Measurements from ENCODE around the gene ATP8B4.
A peak's percentile ranks its signal among the peaks of the same experiment; 100 is the strongest.

The ATP8B4 gene

GRCh38 chr15:49855917-49856637 lies 263.0 kb downstream of the ATP8B4 start:
- no peak for DNase-seq (ENCODE audit: low spot score)

- no peak for DNase-seq (ENCODE audit: low spot score)
Observed at GRCh38 chr15:49852756-49853155, 266.3 kb downstream of the ATP8B4 start.

- no peak for DNase-seq (ENCODE audit: low spot score)
Observed at GRCh38 chr15:49848807-49849206, 270.2 kb downstream of the ATP8B4 start.

GRCh38 chr15:49848282-49848724 lies 270.7 kb downstream of the ATP8B4 start:
- DNase-seq (ENCODE audit: low spot score), result no peak

GRCh38 chr15:49847423-49848281 lies 271.4 kb downstream of the ATP8B4 start:
- no peak for DNase-seq (ENCODE audit: low spot score)

DNA sequence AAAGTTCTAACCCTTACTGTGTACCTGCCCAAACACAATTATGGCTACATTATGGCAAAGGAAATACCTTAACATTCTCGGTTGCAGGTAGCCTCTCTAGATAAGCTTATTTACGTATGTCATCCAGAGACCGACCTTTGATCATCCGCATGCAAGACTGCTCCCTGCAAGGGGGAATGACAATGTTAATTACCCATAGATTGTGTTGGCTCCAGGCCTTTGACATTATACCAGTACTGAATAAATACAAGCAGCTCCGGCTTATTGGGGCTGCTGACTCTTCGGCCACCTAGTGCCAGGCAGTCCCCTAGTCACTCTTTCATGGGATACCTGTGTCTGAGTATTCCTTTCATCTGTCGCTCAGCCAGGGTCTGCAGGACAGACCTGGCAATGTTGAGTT lies 274.6 kb downstream of the ATP8B4 start:
- no peak for DNase-seq (ENCODE audit: low spot score)

DNA sequence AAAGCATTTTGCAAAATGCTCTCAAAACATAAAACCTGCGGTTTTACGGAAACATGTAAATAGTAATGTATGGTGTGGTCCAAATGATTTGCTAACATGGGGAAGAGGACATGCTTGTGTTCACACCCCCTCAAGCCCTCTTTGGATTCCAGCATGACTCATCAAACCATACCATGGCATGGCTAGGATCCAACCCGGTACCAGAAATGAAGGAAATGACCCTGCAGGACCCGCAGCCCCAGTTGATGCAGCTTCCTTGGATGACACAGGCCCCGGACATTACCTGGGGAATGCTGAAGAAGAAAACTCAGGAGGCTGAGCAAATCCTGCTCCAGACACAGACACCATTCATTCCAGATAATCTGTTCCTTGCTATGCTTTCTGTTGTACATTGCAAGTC lies 275.3 kb downstream of the ATP8B4 start:
- no peak for DNase-seq (ENCODE audit: low spot score)

DNA sequence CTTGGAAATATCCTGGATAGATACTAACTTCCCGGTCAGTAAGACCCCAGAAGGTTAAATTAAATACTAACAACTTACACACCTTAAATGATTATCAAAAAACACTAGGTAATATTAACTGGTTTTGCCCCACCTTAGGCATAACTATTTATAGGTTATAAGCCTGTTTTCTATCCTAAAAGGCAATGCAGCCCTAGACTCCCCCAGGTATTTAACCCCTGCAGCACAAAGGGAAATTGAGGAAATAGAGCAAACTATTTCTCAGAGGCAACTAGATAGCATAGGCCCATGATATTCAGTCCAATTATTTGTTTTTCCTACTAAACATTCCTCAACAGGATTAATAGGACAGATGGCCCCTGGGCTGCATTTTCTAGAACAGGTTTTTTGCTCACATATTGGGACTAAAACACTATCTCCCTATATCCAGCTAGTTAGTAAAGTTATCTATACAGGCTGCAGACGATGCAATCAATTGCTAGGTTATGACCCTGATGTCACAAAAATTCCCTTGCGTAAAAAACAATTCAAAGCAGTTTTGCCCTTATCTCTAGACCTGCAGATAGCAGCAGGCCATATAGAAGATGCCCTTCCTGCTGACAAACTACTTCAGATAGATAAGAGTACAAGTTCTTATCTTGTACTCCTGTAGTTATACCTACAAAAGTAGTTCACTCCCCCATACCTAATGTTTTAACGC lies 276.9 kb downstream of the ATP8B4 start:
- no peak for DNase-seq (ENCODE audit: low spot score)

- DNase-seq (ENCODE audit: low spot score), result peak; percentile 18
Observed at GRCh38 chr15:49832511-49832910, 286.5 kb downstream of the ATP8B4 start.

GRCh38 chr15:49831206-49831965 lies 287.6 kb downstream of the ATP8B4 start:
- no peak for DNase-seq (ENCODE audit: low spot score)

- DNase-seq (ENCODE audit: low spot score), result no peak
Observed at GRCh38 chr15:49830391-49830790, 288.6 kb downstream of the ATP8B4 start.

DNA sequence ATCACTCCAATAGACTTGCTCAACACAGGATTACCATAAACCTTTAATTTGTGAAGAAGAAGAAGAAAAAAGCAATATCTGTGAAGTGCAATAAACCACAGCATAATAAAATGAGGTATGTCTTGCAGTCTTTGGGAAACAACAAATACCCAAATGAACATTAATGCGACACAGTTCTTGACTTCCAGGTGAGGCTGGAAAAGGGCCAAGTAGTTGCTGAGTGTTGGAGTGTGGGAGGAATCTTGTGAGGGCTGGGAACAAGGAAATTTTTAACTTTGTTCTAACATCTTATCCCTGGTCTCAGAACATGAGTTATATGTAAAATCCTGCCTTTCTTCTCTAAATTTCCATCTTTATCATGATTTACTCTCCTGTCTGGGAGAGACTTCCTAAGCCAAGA lies 291.7 kb downstream of the ATP8B4 start:
- no peak for DNase-seq (ENCODE audit: low spot score)

GRCh38 chr15:49826640-49827234 lies 292.3 kb downstream of the ATP8B4 start:
- DNase-seq (ENCODE audit: low spot score), result no peak

GRCh38 chr15:49824775-49825099 lies 294.3 kb downstream of the ATP8B4 start:
- no peak for DNase-seq (ENCODE audit: low spot score)

GRCh38 chr15:49823987-49824774 lies 294.9 kb downstream of the ATP8B4 start:
- no peak for DNase-seq (ENCODE audit: low spot score)

- no peak for DNase-seq (ENCODE audit: low spot score)
Observed at GRCh38 chr15:49817100-49817499, 301.9 kb downstream of the ATP8B4 start.

GRCh38 chr15:49815950-49816349 lies 303.1 kb downstream of the ATP8B4 start:
- no peak for DNase-seq (ENCODE audit: low spot score)

- DNase-seq (ENCODE audit: low spot score), result no peak
Observed at GRCh38 chr15:49815526-49815925, 303.5 kb downstream of the ATP8B4 start.

DNA sequence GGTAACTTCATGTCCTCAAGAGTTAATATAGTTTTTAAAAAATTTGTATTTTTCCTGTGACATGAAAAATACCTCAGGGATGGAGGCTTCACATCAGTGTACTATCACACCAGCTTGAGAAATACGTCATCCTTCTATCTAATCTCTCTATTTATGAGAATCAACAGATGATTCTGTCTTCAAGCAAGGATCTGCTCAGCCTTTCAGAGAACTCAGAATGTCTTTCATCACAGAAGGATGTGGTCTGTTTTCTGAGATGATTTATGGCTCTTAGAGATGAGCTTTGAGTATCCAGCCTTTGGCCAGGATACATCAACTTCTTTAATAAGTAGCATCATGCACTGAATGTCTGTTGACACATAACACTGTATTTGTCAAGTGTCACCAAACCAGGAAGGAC lies 304.3 kb downstream of the ATP8B4 start:
- DNase-seq (ENCODE audit: low spot score), result no peak

GRCh38 chr15:49813625-49814024 lies 305.4 kb downstream of the ATP8B4 start:
- DNase-seq (ENCODE audit: low spot score), result no peak

DNA sequence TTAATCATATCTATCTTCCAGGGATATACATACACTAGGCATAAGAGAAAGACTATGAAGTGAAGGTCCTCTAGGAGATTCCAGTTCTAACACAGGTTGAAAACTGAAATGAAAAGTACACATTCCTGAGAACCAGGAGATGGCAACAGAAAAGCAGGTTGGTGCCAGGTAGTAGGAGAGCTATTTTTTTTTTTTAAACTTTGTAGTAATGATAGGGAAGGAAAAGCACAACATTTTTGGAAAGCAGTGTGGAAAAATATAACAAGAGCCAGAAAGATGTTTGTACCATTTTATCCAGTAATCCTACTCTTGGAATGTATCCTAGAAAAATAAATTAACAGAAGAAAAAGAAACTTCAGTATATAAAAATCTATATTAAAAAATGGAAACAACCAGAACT lies 308.3 kb downstream of the ATP8B4 start:
- no peak for DNase-seq (ENCODE audit: low spot score)
